Fibroblast of skin of left quadriceps (primary cell): Measurements from ENCODE around the gene SORCS2.

ENCODE experiments used
- DNase-seq, 2 experiments: peaks; one replicate each; pipeline ENCODE4 v3.0.0-alpha.2; 2013; ENCODE audit warnings: low read depth in 2 of 2

SORCS2 gene

GRCh38 chr4:7650606-7651385, 458.5 kb downstream of the SORCS2 start:
- no peak for DNase-seq

- DNase-seq = no peak
These were observed 459.2 kb downstream of the SORCS2 start for GRCh38 chr4:7651461-7651921.

DNA sequence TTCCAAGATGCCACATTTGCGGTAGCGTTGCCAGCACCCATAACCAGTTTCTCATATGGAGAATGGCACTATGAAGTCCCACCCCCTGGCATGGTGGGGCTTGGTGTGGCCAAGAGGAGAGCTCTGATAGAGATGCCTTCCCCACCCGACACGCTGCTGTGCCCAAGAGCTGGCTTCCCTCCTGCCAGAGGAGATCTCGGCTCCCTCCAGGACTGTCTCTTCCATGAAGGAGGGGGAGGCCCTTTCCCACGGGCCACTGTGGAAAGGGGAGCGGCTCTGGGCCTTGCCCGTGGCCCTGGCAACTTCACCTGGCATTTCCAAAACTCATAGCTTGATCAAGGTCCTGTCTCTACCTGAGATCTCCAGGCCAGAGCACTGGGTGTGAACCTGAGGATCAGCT, 459.7 kb downstream of the SORCS2 start:
- DNase-seq = no peak

DNA sequence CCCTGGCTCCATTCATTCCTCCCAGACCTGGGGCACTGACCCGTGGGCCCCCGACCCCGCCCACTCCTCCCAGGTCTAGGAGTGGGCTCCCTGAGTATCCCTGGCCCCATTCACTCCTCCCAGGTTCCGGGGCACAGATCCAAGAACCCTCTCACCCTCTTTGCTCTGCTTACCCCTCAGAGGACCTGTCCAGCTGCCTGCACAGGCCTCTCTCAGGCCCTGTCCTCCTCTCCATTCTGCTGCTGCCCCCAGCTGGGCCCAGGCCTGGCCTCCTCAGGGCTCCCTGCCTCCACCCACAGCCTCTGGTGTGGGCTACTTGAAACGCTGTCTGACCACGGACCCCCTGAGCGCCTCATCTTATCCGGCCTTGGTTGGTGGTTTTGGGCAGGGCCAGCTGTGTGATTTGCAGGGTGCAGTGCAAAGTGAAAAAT, 460.1 kb downstream of the SORCS2 start:
- no peak for DNase-seq

GRCh38 chr4:7652906-7653305, 460.6 kb downstream of the SORCS2 start:
- no peak for DNase-seq

- DNase-seq = no peak
These were observed 461.4 kb downstream of the SORCS2 start for GRCh38 chr4:7653510-7654369.

GRCh38 chr4:7654550-7655445, 462.5 kb downstream of the SORCS2 start:
- DNase-seq = no peak

- no peak for DNase-seq
These were observed 463.3 kb downstream of the SORCS2 start for GRCh38 chr4:7655511-7656243.

DNA sequence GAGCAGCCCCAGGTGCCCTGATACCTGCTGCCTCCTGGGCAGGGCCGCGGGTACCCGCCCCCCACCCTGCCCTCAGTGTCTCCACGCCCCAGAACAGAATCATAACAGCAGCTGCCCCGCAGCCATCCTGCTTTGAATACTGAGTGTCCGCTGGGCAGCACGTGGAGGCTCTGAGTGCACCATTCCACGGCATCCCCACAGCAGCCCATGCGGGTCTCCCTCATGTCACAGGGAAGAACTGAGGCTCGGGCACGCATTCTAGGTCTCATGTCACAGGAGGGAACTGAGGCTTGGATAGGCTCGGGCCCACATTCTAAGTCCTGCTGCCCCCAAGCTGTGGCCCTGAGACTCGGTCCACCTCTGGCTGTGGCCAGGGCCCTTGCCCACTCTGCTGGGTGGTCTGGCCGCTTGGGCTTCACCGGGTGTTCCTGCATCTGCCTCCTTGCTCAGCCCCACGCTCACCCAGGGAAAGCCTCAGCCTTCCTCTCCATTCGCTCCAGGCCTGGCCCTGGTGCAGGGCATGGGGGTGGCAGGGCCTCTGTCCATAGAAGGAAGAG, 464.0 kb downstream of the SORCS2 start:
- DNase-seq = no peak

- DNase-seq = no peak
These were observed 465.4 kb downstream of the SORCS2 start for GRCh38 chr4:7657545-7658297.

- no peak for DNase-seq
These were observed 466.2 kb downstream of the SORCS2 start for GRCh38 chr4:7658341-7659204.

DNA sequence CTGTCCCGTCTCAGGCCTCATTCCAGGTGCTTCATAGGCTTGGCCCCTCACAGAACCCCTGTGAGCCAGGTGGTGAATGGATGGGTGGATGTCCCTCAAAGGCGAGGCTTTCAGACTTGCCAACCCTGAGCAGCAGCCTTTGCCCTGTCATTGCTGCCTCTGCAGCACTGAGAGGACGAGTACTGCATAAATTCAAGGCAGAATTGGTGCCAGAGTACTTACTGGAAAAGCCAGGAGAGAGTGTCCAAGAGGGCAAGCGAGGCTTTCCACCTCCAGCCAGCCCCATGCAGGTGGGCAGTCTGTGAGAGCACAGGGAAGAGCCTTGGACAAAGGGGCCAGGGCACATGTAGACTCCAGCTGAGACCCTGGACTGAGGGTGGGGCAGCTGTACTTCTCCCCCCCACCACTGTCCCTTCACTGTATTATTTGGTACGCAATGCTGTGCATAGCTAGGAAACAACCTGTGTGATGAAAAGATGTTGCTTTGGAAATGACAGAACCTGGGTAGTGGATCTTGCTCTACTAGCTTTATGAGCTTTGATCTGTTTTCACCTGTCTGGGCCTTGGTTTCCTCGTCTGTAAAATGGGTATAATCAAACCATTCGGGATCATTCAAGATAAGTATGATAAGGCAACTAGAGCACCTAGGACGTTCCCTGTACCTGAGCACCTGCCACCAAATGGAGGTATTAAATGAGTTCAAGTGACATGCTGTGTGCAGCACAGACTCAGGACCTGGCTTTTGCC, 467.3 kb downstream of the SORCS2 start:
- DNase-seq = no peak

- DNase-seq = no peak
These were observed 468.1 kb downstream of the SORCS2 start for GRCh38 chr4:7660176-7661039.

- DNase-seq = no peak
These were observed 468.9 kb downstream of the SORCS2 start for GRCh38 chr4:7661066-7661748.

DNA sequence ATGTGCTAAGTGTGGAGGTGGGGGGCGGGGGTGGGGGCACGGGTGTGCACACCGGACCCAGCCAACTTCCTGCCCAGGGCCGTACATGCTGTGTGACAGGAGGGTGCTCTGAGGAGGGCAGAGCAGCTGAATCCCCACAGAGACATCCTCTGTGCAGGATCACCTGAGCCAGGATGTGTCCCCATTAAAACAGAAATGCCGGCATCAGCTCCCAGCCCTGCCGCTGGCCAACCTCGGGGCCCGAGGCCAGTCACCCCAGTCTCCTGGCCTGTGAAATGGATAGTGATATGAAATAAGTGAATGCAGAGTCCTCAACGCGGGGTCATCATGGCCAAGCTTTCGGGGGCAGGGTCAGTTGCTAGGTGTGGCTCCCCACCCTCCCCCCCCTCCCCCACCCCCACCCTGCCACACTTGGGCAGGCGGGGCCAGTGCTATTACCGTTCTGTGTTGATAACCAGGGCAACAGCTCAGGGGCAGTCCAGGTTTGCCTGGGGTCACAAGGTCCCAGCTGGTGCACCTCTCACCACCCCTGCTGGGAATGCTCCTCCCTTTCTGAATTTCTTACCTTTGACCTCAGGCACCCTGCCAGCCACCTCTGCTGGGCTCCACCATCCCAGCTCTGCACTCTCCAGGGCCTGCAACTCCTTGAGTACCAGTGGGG, 469.6 kb downstream of the SORCS2 start:
- no peak for DNase-seq

GRCh38 chr4:7662507-7662846, 470.1 kb downstream of the SORCS2 start:
- no peak for DNase-seq
